Measurements from ENCODE around the gene TBC1D14.

GRCh38 chr4:6926081-6926480 is 16.5 kb downstream of the TBC1D14 start:
- TF ChIP-seq CTCF (IDR thresholded peaks at IDR 0.05): no peak
- TF ChIP-seq ZFX (IDR thresholded peaks at IDR 0.05; ENCODE audit: borderline replicate concordance): no peak
